ENCODE measurements around the gene SAMM50. TPM values are rescaled to one million over a fixed set of nuclear protein-coding genes. Genes with fewer than 3 reads are reported as not detected.

Gene SAMM50
- total RNA-seq, 6 experiments from 2014 or later = 17.5 to 39.5 (median 21.0) TPM

- Histone ChIP-seq H3K27ac (no peak overlapping the region), H3K36me3 (peaks cover 0 to 89% (median 36%) of the 10 kb centered on the region in 4 donors), H3K4me1 (no peaks in the 10 kb centered on the region), H3K9me3 (no peaks in the 10 kb centered on the region), H3K27me3 (no peaks in the 10 kb centered on the region), H3K4me3 (no peak overlapping the region)
- TF ChIP-seq POLR2A (IDR thresholded peaks at IDR 0.05) = no peak
- TF ChIP-seq, protein P1, sequence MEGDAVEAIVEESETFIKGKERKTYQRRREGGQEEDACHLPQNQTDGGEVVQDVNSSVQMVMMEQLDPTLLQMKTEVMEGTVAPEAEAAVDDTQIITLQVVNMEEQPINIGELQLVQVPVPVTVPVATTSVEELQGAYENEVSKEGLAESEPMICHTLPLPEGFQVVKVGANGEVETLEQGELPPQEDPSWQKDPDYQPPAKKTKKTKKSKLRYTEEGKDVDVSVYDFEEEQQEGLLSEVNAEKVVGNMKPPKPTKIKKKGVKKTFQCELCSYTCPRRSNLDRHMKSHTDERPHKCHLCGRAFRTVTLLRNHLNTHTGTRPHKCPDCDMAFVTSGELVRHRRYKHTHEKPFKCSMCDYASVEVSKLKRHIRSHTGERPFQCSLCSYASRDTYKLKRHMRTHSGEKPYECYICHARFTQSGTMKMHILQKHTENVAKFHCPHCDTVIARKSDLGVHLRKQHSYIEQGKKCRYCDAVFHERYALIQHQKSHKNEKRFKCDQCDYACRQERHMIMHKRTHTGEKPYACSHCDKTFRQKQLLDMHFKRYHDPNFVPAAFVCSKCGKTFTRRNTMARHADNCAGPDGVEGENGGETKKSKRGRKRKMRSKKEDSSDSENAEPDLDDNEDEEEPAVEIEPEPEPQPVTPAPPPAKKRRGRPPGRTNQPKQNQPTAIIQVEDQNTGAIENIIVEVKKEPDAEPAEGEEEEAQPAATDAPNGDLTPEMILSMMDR (IDR thresholded peaks at IDR 0.05) = no peak
- DNase-seq (no peak), ATAC-seq (no peak)
- 82% methylated on average over 4 of the region's 12 CpGs for WGBS (ENCODE audit: insufficient coverage, low coverage, low lambda C conversion rate, missing lambda C conversion rate)
- intact Hi-C loops (cut with DNase I) = no loop called here
Observed at GRCh38 chr22:43985532-43985931, 30.3 kb downstream of the SAMM50 start.

DNA sequence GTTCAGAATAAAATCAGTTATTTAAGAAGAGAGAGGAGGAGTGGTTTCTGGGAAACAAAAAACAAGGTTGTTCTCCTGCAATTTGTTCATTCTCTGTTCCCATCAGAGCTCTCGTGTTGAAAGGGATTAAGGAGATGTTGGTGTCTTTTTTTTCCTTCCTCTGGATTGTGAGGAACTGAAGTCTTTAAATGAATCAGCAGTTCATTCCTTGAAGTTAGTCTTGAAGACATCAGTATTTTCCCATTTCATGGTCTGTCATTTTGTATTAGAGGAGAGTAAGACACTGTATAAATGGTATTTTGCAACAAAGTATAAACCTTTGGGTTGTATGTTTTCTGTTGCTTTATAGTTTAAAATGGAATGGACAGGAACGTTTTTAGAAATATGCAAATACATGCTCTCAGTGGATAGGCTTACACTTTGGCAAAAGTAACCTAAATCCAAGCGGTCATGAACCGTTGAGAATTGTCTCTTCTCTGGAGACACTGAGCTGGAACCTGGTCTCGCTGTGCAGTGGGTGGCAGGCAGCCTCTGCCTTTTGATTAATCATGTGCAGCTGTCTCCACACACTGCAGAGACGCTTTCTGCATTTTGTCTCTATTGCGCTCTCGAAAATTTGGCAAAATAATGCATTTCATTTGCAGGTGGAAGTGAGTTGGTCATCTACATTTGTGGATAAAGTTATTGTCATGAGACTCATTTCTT is 33.0 kb downstream of the SAMM50 start:
- peaks cover 0 to 91% (median 38%) of the 10 kb centered on the region in 4 donors for H3K36me3 ChIP-seq
- DNase-seq = no peak
- intact Hi-C loops (cut with DNase I) = no loop called here

GRCh38 chr22:43988960-43989359 is 33.7 kb downstream of the SAMM50 start:
- H3K27ac ChIP-seq = no peak overlapping the region
- H3K27me3 ChIP-seq = no peaks in the 10 kb centered on the region
- no peaks in the 10 kb centered on the region for H3K9me3 ChIP-seq
- peaks cover 0 to 87% (median 35%) of the 10 kb centered on the region in 4 donors for H3K36me3 ChIP-seq
- DNase-seq = no peak
- no peak overlapping the region for H3K4me3 ChIP-seq
- whole genome bisulfite sequencing (ENCODE audit: insufficient coverage, low coverage, low lambda C conversion rate, missing lambda C conversion rate) = 95% methylated on average over 10 of the region's 10 CpGs
- ATAC-seq = no peak
- peaks cover 0 to 4% (median 1%) of the 10 kb centered on the region in 4 donors for H3K4me1 ChIP-seq
- intact Hi-C loops (cut with DNase I) = no loop called here
- TF ChIP-seq POLR2A (IDR thresholded peaks at IDR 0.05) = no peak
- TF ChIP-seq, protein P1 (IDR thresholded peaks at IDR 0.05) = no peak

More for the DNA sequence above, 33.0 kb downstream of the SAMM50 start:
- no peaks in the 10 kb centered on the region for H3K27me3 ChIP-seq
- no peak for ATAC-seq
- TF ChIP-seq POLR2A (IDR thresholded peaks at IDR 0.05) = no peak
- TF ChIP-seq, protein P1 (IDR thresholded peaks at IDR 0.05) = no peak
- no peak overlapping the region for H3K4me3 ChIP-seq
- H3K27ac ChIP-seq = no peak overlapping the region
- no peaks in the 10 kb centered on the region for H3K9me3 ChIP-seq
- WGBS (ENCODE audit: insufficient coverage, low coverage, low lambda C conversion rate, missing lambda C conversion rate) = 77% methylated on average over 6 of the region's 8 CpGs
- H3K4me1 ChIP-seq = no peaks in the 10 kb centered on the region

- 82% methylated on average over 7 of the region's 13 CpGs for WGBS (ENCODE audit: insufficient coverage, low coverage, low lambda C conversion rate, missing lambda C conversion rate)
- no peak for TF ChIP-seq POLR2A (IDR thresholded peaks at IDR 0.05)
- TF ChIP-seq, protein P1 (IDR thresholded peaks at IDR 0.05) = no peak
- ATAC-seq = no peak
- Histone ChIP-seq H3K27ac (no peak overlapping the region), H3K4me1 (peaks cover 0 to 5% (median 2%) of the 10 kb centered on the region in 4 donors), H3K4me3 (no peak overlapping the region), H3K27me3 (no peaks in the 10 kb centered on the region), H3K9me3 (no peaks in the 10 kb centered on the region), H3K36me3 (peaks cover 0 to 87% (median 32%) of the 10 kb centered on the region in 4 donors)
- intact Hi-C loops (cut with DNase I) = loop anchor here (5.0 to 10.0 kb wide), 3 partner anchors 85 to 637 kb away; no protein-coding TSS in a partner anchor
- DNase-seq = no peak
Observed at GRCh38 chr22:43990044-43990443, 34.8 kb downstream of the SAMM50 start.
